BJ (cell line): Measurements from ENCODE around the gene MYO10. TPM values are rescaled to one million over a fixed set of nuclear protein-coding genes. Genes with fewer than 3 reads are reported as not detected.

Experiments
- CTCF ChIA-PET: fragments of 350-600 bp; formaldehyde crosslinking; extraction: SDS; loops from one replicate; lab custom pipeline; 2021; ENCODE audit warnings: antibody characterized with exemption, inconsistent platforms; lab: Yijun Ruan, JAX
- POLR2A ChIA-PET: fragments of 300-600 bp; sonication (Branson Sonifier 250); formaldehyde crosslinking; extraction: SDS; loops from one replicate; lab custom pipeline; 2021; ENCODE audit warnings: antibody characterized with exemption; lab: Charles Lee
- DNase-seq: peaks from one replicate; pipeline ENCODE4 v3.0.0-alpha.2; 2011; ENCODE audit warnings: low read depth
- H3K27me3 ChIP-seq: 2 replicates; pipeline ENCODE4 v1.6.0; 2011; ENCODE audit warnings: low read length; ENCODE audit not compliant: control insufficient read depth, insufficient read depth
- H3K36me3 ChIP-seq: 2 replicates; pipeline ENCODE4 v1.5.1; 2011; ENCODE audit warnings: low read length; ENCODE audit not compliant: control insufficient read depth, insufficient read depth
- H3K4me3 ChIP-seq: 2 replicates; pipeline ENCODE4 v1.5.1; 2011; ENCODE audit warnings: low read depth, mild to moderate bottlenecking, control low read depth, low read length
- CTCF ChIP-seq: IDR thresholded peaks from 2 replicates; pipeline ENCODE4 v1.5.1; 2011; ENCODE audit warnings: low read depth, mild to moderate bottlenecking, control low read depth, inconsistent platforms, low read length, moderate library complexity; ENCODE audit not compliant: insufficient read depth
- polyA plus RNA-seq: library from polyadenylated mRNA; depleted of rRNA; stranded (reverse); fragments of >200 nt; gene quantifications from 2 replicates; pipeline ENCODE4 v1.2.3, GENCODE V29; 2011

Gene MYO10
- polyA plus RNA-seq, 1 experiment = 17.1 TPM

- no peak for DNase-seq
- TF ChIP-seq CTCF = no peak
- CTCF ChIA-PET = interaction anchor here (0.5 to 2.7 kb wide), 3 partner anchors 8 to 418 kb away, joined by 3 to 28 read pairs (median 3); no protein-coding TSS in a partner anchor
- Histone ChIP-seq H3K36me3 (peaks cover 5% of the 10 kb centered on the region), H3K27me3 (no peaks in the 10 kb centered on the region), H3K4me3 (no peak overlapping the region)
- POLR2A ChIA-PET = no interaction called here
Observed at GRCh38 chr5:16784088-16784487, 152.0 kb downstream of the MYO10 start.

DNA sequence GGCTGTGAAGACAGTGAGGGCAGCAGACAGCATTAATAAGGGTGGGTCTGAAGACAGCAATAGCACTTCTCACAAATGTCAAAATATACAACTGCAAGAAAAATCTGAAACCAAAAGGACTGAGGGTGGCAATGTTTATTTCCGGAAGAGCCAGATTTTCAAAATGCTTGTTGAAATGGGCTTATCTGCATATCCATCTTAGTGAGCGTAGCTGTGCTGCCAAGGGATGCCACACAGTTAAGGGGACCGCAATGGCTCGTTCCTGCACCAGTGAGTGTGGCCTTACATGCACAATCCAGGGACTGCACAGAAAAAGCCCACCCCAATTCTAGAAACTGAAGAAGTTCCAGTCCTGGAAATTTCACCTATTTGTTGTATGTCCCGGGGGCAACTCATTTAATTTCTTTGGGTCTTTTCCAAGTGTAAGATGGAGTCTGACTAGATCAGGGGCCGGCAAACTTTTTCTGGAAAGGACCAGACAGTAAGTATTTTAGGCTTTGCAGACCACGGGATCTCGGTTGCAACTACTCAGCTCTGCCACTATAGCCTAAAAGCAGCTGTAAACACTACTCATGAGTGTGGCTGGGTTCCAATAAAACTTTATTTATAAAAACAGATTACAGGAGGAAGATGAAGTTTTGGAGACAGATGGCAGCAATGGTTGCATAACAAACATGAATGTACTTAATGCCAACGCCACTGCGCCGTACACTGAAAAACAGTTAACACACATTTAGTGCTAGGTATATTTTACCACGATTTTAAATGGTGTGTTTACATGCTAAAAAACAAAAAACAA lies 154.1 kb downstream of the MYO10 start:
- POLR2A ChIA-PET = no interaction called here
- no peak for TF ChIP-seq CTCF
- Histone ChIP-seq H3K4me3 (no peak overlapping the region), H3K36me3 (peaks cover 14% of the 10 kb centered on the region), H3K27me3 (no peaks in the 10 kb centered on the region)
- CTCF ChIA-PET = interaction anchor here (1.9 kb wide), 2 partner anchors 407 to 408 kb away, joined by 5 to 10 read pairs; no protein-coding TSS in a partner anchor
- no peak for DNase-seq

GRCh38 chr5:16780325-16780724 lies 155.8 kb downstream of the MYO10 start:
- no peaks in the 10 kb centered on the region for H3K27me3 ChIP-seq
- H3K36me3 ChIP-seq = peaks cover 15% of the 10 kb centered on the region
- ChIA-PET CTCF (interaction anchor here (1.5 to 1.9 kb wide), 2 partner anchors 11 to 410 kb away, joined by 3 to 10 read pairs; no protein-coding TSS in a partner anchor), POLR2A (interaction anchor here (0.7 kb wide), 1 partner anchor 565 kb away, joined by 5 read pairs; no protein-coding TSS in a partner anchor)
- no peak overlapping the region for H3K4me3 ChIP-seq
- no peak for TF ChIP-seq CTCF
- DNase-seq = no peak

- CTCF ChIA-PET = interaction anchor here (0.9 kb wide), 1 partner anchor 413 kb away, joined by 3 read pairs; no protein-coding TSS in a partner anchor
- H3K36me3 ChIP-seq = peaks cover 12% of the 10 kb centered on the region
- no peak overlapping the region for H3K4me3 ChIP-seq
- H3K27me3 ChIP-seq = no peaks in the 10 kb centered on the region
- no peak for DNase-seq
- no peak for TF ChIP-seq CTCF
- POLR2A ChIA-PET = no interaction called here
Observed at GRCh38 chr5:16777432-16777831, 158.7 kb downstream of the MYO10 start.

DNA sequence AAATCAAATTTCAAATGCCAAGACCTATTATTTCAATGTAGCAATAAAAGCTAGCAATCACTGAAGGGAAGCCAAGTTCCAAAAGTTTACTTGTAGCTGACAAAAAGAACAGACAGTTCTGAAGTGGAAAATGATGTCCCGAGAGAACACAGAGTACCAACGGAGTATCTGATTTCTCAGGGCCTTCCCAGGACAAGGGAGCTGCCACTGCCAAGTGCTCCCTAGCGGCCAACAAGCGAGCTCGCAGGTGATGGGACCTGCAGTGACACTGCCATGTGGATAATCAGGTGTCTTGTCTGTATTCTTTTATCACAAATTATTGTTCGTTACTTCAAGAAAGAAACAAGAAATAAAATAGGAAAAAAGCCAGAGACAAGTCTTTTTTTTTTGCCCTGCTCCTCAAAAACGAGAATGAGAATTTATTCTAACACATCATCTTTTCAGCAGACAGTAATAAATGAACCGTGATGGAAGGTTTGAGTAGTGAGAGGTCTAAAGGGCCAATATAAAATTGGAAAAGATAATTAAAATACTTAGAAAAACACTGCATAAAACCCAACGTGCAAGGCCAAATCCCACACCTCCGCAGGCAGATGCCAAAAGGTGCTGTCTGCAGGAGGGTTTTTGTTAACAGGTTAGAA lies 159.4 kb downstream of the MYO10 start:
- H3K27me3 ChIP-seq = no peaks in the 10 kb centered on the region
- TF ChIP-seq CTCF = peak; percentile 31
- ChIA-PET POLR2A (interaction anchor here (0.5 kb wide), 1 partner anchor 10 kb away, joined by 4 read pairs; no protein-coding TSS in a partner anchor), CTCF (interaction anchor here (0.6 kb wide), 1 partner anchor 155 kb away, joined by 5 read pairs; no protein-coding TSS in a partner anchor)
- H3K4me3 ChIP-seq = no peak overlapping the region
- H3K36me3 ChIP-seq = peaks cover 12% of the 10 kb centered on the region
- no peak for DNase-seq
